SU-DHL-6 (cell line): ENCODE measurements around the gene PIGW.

ENCODE experiments used
- H2AFZ ChIP-seq: fragments of 200-600 bp; sonication (generic); 2 replicates; pipeline ENCODE4 v1.6.1; 2014; ENCODE audit warnings: low read depth, mild to moderate bottlenecking, moderate library complexity, mixed read lengths, antibody characterized with exemption, low read length; ENCODE audit not compliant: severe bottlenecking
- H3F3A ChIP-seq: fragments of 200-600 bp; shearing (Covaris generic); 2 replicates; pipeline ENCODE4 v1.6.0; 2016; ENCODE audit warnings: antibody characterized with exemption, mild to moderate bottlenecking; ENCODE audit not compliant: insufficient read depth
- H3K27ac ChIP-seq: fragments of 200-600 bp; sonication (generic); 2 replicates; pipeline ENCODE4 v1.5.1; 2016; ENCODE audit warnings: low read depth, mild to moderate bottlenecking, low read length, moderate library complexity, mixed read lengths
- H3K27me3 ChIP-seq: fragments of 200-600 bp; sonication (generic), shearing (Covaris generic); 2 replicates; pipeline ENCODE4 v1.6.0; 2014; ENCODE audit warnings: mild to moderate bottlenecking, low read length
- H3K36me3 ChIP-seq: fragments of 200-600 bp; sonication (generic); 2 replicates; pipeline ENCODE4 v1.6.1; 2014; ENCODE audit warnings: mild to moderate bottlenecking, low read length, mixed read lengths
- H3K4me2 ChIP-seq: fragments of 300-600, 200-600 bp; shearing (Covaris generic), sonication (generic); 2 replicates; pipeline ENCODE4 v1.6.0; 2014; ENCODE audit warnings: low read length, low read depth, mild to moderate bottlenecking; ENCODE audit not compliant: poor library complexity, severe bottlenecking
- H3K4me3 ChIP-seq: fragments of 200-600 bp; sonication (generic); 2 replicates; pipeline ENCODE4 v1.5.1; 2014; ENCODE audit warnings: antibody characterized with exemption, low read length, mild to moderate bottlenecking, mixed read lengths; ENCODE audit not compliant: insufficient read depth, poor library complexity, severe bottlenecking
- H3K79me2 ChIP-seq: fragments of 200-600 bp; sonication (generic); 2 replicates; pipeline ENCODE4 v1.6.1; 2014; ENCODE audit warnings: mild to moderate bottlenecking, low read length, moderate library complexity; ENCODE audit not compliant: insufficient read depth
- H3K9ac ChIP-seq: fragments of 200-600 bp; sonication (generic); 2 replicates; pipeline ENCODE4 v1.7.0; 2014; ENCODE audit warnings: mild to moderate bottlenecking, low read length
- H3K9me2 ChIP-seq: fragments of 200-600 bp; sonication (generic); replicated peaks from 2 replicates; pipeline ENCODE4 v1.6.1; 2014; ENCODE audit warnings: low read length; ENCODE audit not compliant: insufficient read depth
- H3K9me3 ChIP-seq: fragments of 200-600 bp; sonication (generic); 2 replicates; pipeline ENCODE4 v1.6.1; 2014; ENCODE audit warnings: low read length, mixed read lengths; ENCODE audit not compliant: insufficient read depth
- H4K20me1 ChIP-seq: fragments of 200-600 bp; sonication (generic); 2 replicates; pipeline ENCODE4 v1.6.1; 2014; ENCODE audit warnings: low read depth, mild to moderate bottlenecking, antibody characterized with exemption, low read length, moderate library complexity, mixed read lengths
- CTCF ChIP-seq: fragments of 200-600 bp; sonication (generic); IDR thresholded peaks from one replicate; pipeline ENCODE4 v1.5.1; 2017; ENCODE audit warnings: antibody characterized with exemption, mild to moderate bottlenecking, low read length, moderate library complexity; ENCODE audit not compliant: insufficient read depth, poor library complexity, severe bottlenecking
- EZH2phosphoT487 ChIP-seq: fragments of 200-600 bp; sonication (generic), shearing (Covaris generic); conservative IDR thresholded peaks from 2 replicates; pipeline ENCODE4 v1.6.1; 2018; ENCODE audit warnings: mild to moderate bottlenecking, antibody characterized with exemption, low read length, moderate library complexity, mixed read lengths

Gene PIGW

GRCh38 chr17:36495076-36495578 lies 39.7 kb upstream of the PIGW start:
- Histone ChIP-seq H3K9me2 (no peaks in the 10 kb centered on the region), H3K36me3 (peaks cover 10% of the 10 kb centered on the region), H3K79me2 (peaks cover 27% of the 10 kb centered on the region), H4K20me1 (no peaks in the 10 kb centered on the region; the same call in 1 of the 2 replicates), H3K9me3 (no peaks in the 10 kb centered on the region), H3K27me3 (no peaks in the 10 kb centered on the region), H2AFZ (no peak overlapping the region), H3K9ac (no peak overlapping the region), H3F3A (peaks cover 3% of the 10 kb centered on the region; the same call in 1 of the 2 replicates), H3K27ac (no peak overlapping the region), H3K4me3 (no peak overlapping the region), H3K4me2 (no peak overlapping the region)
- TF ChIP-seq EZH2phosphoT487 (no peak), CTCF (no peak)

DNA sequence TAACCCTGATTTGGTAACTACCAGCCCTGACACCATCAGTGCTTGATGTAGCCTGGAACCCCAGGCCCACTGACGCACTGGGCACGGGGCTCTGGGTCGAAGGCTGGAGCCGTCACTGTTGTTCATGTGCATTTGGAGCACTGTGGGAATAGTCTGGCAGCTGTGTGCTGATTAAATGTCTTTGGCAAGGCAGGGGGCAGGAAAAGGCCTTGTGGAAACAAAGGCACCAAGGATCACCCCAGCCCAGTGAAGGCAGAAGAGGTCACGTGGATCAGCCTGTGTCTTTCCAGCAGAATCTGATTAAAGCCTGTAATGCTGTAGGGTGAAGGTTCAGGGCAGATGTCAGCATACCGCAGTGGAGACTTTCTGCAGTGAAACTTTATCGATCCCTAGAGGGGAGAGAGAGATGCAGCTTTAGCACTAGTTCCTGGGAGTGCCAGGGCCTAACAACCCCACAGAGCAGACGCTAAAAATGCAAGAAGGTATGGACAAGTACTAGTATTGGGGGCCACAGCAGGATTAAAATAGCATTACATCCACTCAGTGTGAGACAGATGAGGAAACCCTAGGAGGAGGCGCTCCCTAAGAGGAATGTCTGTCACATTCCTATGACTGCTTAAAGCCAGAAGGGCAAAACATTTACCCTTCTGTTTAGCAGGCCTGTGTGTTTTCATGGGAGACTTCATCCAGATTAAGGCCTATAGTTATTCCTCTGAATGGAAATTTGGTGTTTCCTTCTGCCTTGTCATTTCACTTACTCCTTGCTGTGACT lies 38.6 kb upstream of the PIGW start:
- H3K79me2 ChIP-seq: peaks cover 16% of the 10 kb centered on the region; the same call in 1 of the 2 replicates
- TF ChIP-seq EZH2phosphoT487 (no peak), CTCF (no peak)
- no peak overlapping the region for H3K4me2 ChIP-seq
- no peak overlapping the region for H3K9ac ChIP-seq
- no peak overlapping the region for H3K4me3 ChIP-seq
- H3K9me3 ChIP-seq: no peaks in the 10 kb centered on the region
- H2AFZ ChIP-seq: no peak overlapping the region
- no peaks in the 10 kb centered on the region for H3K27me3 ChIP-seq
- H3K36me3 ChIP-seq: peaks cover 10% of the 10 kb centered on the region
- no peaks in the 10 kb centered on the region; the same call in 1 of the 2 replicates for H4K20me1 ChIP-seq
- H3F3A ChIP-seq: no peaks in the 10 kb centered on the region
- H3K9me2 ChIP-seq: no peaks in the 10 kb centered on the region
- H3K27ac ChIP-seq: no peak overlapping the region

DNA sequence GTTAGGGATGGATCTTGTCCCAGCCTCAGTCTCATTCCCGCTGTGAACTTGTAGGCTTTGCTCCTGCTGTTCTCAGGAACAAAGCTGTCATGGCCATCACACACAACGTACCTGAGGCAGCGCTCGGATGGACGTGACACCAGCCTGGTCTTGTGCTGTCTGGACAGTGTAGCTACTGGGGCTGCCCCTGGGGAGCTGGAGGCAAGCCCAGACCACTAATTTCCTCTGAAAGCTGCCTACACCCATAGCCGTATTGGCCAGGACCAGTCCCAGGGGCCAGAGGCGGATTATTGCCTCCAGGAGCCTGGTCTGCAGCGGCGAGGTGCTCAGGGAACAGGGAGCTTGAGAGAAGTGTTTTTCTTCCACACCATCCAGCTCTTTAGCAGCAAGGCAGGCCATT lies 36.6 kb upstream of the PIGW start:
- Histone ChIP-seq H3K9me2 (no peaks in the 10 kb centered on the region), H3K27ac (no peak overlapping the region), H2AFZ (no peak overlapping the region), H3F3A (no peaks in the 10 kb centered on the region), H3K79me2 (no peaks in the 10 kb centered on the region), H3K9me3 (no peaks in the 10 kb centered on the region), H3K9ac (no peak overlapping the region), H3K4me2 (no peak overlapping the region), H3K4me3 (no peak overlapping the region), H3K36me3 (peaks cover 10% of the 10 kb centered on the region), H4K20me1 (no peaks in the 10 kb centered on the region), H3K27me3 (no peaks in the 10 kb centered on the region)
- no peak for TF ChIP-seq CTCF
- no peak for TF ChIP-seq EZH2phosphoT487
